Smooth muscle cell (in vitro differentiated cells): Measurements from ENCODE around the gene MRPL17. TPM values are rescaled to one million over a fixed set of nuclear protein-coding genes. Genes with fewer than 3 reads are reported as not detected.
A peak's percentile ranks its signal among the peaks of the same experiment; 100 is the strongest.

ENCODE experiments used
- DNase-seq: peaks from one replicate; lab custom pipeline; 2025; ENCODE audit not compliant: unreplicated experiment; lab: John Stamatoyannopoulos, UW
- H2AFZ ChIP-seq: fragments of 200-600 bp; sonication (generic); 2 replicates; pipeline ENCODE4 v1.6.0; 2016; ENCODE audit warnings: antibody characterized with exemption, low read depth, mild to moderate bottlenecking
- H3F3A ChIP-seq: fragments of 200-600 bp; sonication (generic); 2 replicates; pipeline ENCODE4 v1.6.0; 2017; ENCODE audit warnings: antibody characterized with exemption, low read depth
- H3K27ac ChIP-seq: fragments of 200-600 bp; sonication (generic); 2 replicates; pipeline ENCODE4 v1.5.1; 2016; ENCODE audit warnings: low read depth, mild to moderate bottlenecking
- H3K27me3 ChIP-seq: fragments of 200-600 bp; sonication (generic); 2 replicates; pipeline ENCODE4 v1.6.1; 2016; ENCODE audit warnings: low read depth, mild to moderate bottlenecking
- H3K36me3 ChIP-seq: fragments of 200-600 bp; sonication (generic); 2 replicates; pipeline ENCODE4 v1.5.1; 2016; ENCODE audit warnings: low read depth
- H3K4me1 ChIP-seq: fragments of 200-600 bp; sonication (generic); 2 replicates; pipeline ENCODE4 v1.5.1; 2016; ENCODE audit warnings: low read depth
- H3K4me2 ChIP-seq: fragments of 200-600 bp; sonication (generic); 2 replicates; pipeline ENCODE4 v1.6.0; 2016; ENCODE audit warnings: mild to moderate bottlenecking
- H3K4me3 ChIP-seq: fragments of 200-600 bp; sonication (generic); 2 replicates; pipeline ENCODE4 v1.5.1; 2016; ENCODE audit warnings: mild to moderate bottlenecking
- H3K79me2 ChIP-seq: fragments of 200-600 bp; sonication (generic); 2 replicates; pipeline ENCODE4 v1.6.0; 2016; ENCODE audit warnings: low read depth, mild to moderate bottlenecking
- H3K9ac ChIP-seq: fragments of 200-600 bp; sonication (generic); 2 replicates; pipeline ENCODE4 v1.6.0; 2016; ENCODE audit warnings: low read depth
- H3K9me3 ChIP-seq: fragments of 200-600 bp; sonication (generic); replicated peaks from 2 replicates; pipeline ENCODE4 v1.5.1; 2016; ENCODE audit warnings: low read depth
- H4K20me1 ChIP-seq: fragments of 200-600 bp; sonication (generic); 2 replicates; pipeline ENCODE4 v1.6.0; 2016; ENCODE audit warnings: low read depth
- WGBS: methylation state at CpG from one replicate; pipeline ENCODE4 v1.1.7; 2016; ENCODE audit warnings: low lambda C conversion rate; 5-methylcytosine and 5-hydroxymethylcytosine counted together
- polyA plus RNA-seq: library from polyadenylated mRNA; unstranded; fragments of >200 nt; fragmentation: Nextera tagmentation; extraction: Ambion mirVana; gene quantifications from 2 replicates; pipeline ENCODE4 v1.2.1, GENCODE V29; 2016
- total RNA-seq: library from RNA; depleted of rRNA; stranded (reverse); fragments of >200 nt; gene quantifications from 2 replicates; pipeline ENCODE4 v1.2.3, GENCODE V29; 2014
- TF ChIP-seq, protein P1 (sequence below): fragments of 200-600 bp; sonication (generic); IDR thresholded peaks from 2 replicates; pipeline ENCODE4 v1.5.1; 2017; ENCODE audit warnings: borderline replicate concordance, mild to moderate bottlenecking, antibody characterized with exemption; ENCODE audit not compliant: insufficient read depth, poor library complexity, severe bottlenecking

MRPL17 gene
- total and polyA plus RNA-seq, 2 experiments from 2014 or later, result 77.4 to 132 TPM

DNA sequence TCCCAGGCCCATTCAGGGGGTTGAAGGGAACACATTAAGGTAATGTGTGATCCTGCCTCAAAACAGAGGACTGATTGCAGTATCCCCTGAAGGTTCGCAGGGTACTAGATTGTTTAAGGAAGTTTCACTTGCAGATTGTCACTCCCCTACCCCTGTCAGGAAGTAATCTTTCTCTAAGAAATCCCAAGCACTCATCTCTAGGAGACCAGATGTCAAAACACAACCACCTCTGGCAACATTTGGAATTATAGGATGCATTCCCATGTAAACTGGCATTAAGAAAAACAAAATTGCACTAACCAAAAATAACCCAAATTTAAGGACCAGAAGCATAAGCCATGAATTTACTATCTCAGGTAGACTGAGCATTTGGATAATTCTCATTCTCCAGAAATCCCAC lies 1.6 kb downstream of the MRPL17 start:
- no peak overlapping the region for H3K27ac ChIP-seq
- peaks cover 24% of the 10 kb centered on the region for H3K79me2 ChIP-seq
- 100% methylated on average over 1 of the region's 1 CpG for WGBS
- H3K36me3 ChIP-seq, result no peaks in the 10 kb centered on the region
- H3K4me2 ChIP-seq, result peak overlapping the region; percentile 95
- TF ChIP-seq, protein P1, sequence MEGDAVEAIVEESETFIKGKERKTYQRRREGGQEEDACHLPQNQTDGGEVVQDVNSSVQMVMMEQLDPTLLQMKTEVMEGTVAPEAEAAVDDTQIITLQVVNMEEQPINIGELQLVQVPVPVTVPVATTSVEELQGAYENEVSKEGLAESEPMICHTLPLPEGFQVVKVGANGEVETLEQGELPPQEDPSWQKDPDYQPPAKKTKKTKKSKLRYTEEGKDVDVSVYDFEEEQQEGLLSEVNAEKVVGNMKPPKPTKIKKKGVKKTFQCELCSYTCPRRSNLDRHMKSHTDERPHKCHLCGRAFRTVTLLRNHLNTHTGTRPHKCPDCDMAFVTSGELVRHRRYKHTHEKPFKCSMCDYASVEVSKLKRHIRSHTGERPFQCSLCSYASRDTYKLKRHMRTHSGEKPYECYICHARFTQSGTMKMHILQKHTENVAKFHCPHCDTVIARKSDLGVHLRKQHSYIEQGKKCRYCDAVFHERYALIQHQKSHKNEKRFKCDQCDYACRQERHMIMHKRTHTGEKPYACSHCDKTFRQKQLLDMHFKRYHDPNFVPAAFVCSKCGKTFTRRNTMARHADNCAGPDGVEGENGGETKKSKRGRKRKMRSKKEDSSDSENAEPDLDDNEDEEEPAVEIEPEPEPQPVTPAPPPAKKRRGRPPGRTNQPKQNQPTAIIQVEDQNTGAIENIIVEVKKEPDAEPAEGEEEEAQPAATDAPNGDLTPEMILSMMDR, result peak; percentile 18
- H4K20me1 ChIP-seq, result peaks cover 20% of the 10 kb centered on the region
- H3K9me3 ChIP-seq, result no peaks in the 10 kb centered on the region
- no peak for DNase-seq
- peak overlapping the region; percentile 77 for H3K4me3 ChIP-seq
- no peak overlapping the region for H3K9ac ChIP-seq
- peaks cover 3% of the 10 kb centered on the region for H3F3A ChIP-seq
- peaks cover 7% of the 10 kb centered on the region for H3K4me1 ChIP-seq
- H2AFZ ChIP-seq, result no peak overlapping the region
- no peaks in the 10 kb centered on the region for H3K27me3 ChIP-seq

DNA sequence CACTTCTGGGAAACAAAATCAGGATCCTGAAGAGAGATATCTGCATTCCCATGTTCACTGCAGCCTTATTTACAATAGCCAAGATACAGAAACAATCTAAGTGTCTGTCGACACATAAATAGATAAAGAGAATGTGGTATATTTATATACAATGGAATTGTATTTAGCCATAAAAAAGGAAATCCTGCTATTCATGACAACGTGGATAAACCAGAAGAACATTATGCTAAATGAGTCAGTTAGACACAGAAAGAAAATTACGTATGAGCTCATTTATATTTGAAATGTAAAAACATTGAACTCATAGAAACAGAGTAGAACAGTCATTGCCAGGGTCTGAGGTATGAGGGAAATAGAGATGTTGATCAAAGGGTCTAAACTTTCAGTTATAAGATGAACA lies 6.1 kb downstream of the MRPL17 start:
- H2AFZ ChIP-seq, result no peak overlapping the region
- peaks cover 7% of the 10 kb centered on the region for H3K4me1 ChIP-seq
- H4K20me1 ChIP-seq, result peaks cover 20% of the 10 kb centered on the region
- TF ChIP-seq, protein P1, result no peak
- peaks cover 3% of the 10 kb centered on the region for H3F3A ChIP-seq
- 79% methylated on average over 3 of the region's 3 CpGs for WGBS
- H3K9ac ChIP-seq, result no peak overlapping the region
- peaks cover 16% of the 10 kb centered on the region for H3K79me2 ChIP-seq
- no peak overlapping the region for H3K4me3 ChIP-seq
- H3K27ac ChIP-seq, result no peak overlapping the region
- H3K4me2 ChIP-seq, result no peak overlapping the region
- DNase-seq, result no peak
- no peaks in the 10 kb centered on the region for H3K27me3 ChIP-seq
- no peaks in the 10 kb centered on the region for H3K9me3 ChIP-seq
- no peaks in the 10 kb centered on the region for H3K36me3 ChIP-seq

DNA sequence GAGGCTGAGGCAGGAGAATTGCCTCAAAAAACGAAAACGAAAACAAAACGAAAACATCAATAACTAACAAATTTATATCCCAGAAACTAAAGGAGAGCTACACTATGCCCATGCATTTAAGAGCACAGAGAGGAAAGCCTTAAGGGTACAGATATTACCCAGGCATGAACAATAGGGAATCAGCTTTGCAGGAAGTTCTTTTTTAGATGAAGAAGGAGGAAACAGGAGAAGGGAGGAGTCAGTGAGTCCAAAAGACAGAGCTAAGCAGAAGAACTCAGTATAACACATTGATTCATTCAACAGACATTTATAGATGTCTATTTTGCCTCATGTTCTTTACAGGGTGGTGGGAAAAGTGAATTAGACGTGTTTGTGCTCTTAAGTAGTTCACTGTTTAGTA lies 8.3 kb downstream of the MRPL17 start:
- Histone ChIP-seq H3K9ac (no peak overlapping the region), H3K4me2 (no peak overlapping the region), H4K20me1 (no peaks in the 10 kb centered on the region), H3K4me3 (no peak overlapping the region), H3K79me2 (no peaks in the 10 kb centered on the region), H3K4me1 (no peaks in the 10 kb centered on the region), H2AFZ (no peak overlapping the region), H3K27ac (no peak overlapping the region), H3K36me3 (no peaks in the 10 kb centered on the region), H3K27me3 (no peaks in the 10 kb centered on the region), H3K9me3 (no peaks in the 10 kb centered on the region), H3F3A (no peaks in the 10 kb centered on the region)
- WGBS, result 86% methylated on average over 4 of the region's 4 CpGs
- no peak for DNase-seq
- TF ChIP-seq, protein P1, result no peak

DNA sequence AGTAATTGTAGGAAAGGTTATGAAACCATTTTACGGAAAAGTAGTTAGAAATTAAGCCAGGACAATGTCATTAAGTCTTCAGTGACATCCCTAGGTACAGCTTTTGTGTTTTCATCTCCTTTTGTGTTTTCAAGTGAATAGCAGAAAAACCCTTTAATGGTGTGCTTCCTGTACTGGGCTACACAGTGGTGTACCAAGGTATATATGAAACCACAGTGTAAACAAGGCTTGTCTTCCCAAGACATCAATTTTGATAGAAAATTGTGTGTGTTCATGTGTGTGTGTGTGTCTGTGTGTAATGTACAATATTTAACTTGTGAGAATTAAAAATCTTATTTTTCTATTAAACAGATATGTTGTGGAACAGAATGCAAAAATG lies 8.9 kb downstream of the MRPL17 start:
- H3F3A ChIP-seq, result no peaks in the 10 kb centered on the region
- no peaks in the 10 kb centered on the region for H3K4me1 ChIP-seq
- no peak overlapping the region for H3K4me2 ChIP-seq
- H3K36me3 ChIP-seq, result no peaks in the 10 kb centered on the region
- no peak overlapping the region for H3K4me3 ChIP-seq
- no peaks in the 10 kb centered on the region for H3K79me2 ChIP-seq
- DNase-seq, result no peak
- no peaks in the 10 kb centered on the region for H3K27me3 ChIP-seq
- H4K20me1 ChIP-seq, result no peaks in the 10 kb centered on the region
- no peak overlapping the region for H3K27ac ChIP-seq
- H3K9me3 ChIP-seq, result no peaks in the 10 kb centered on the region
- TF ChIP-seq, protein P1, result no peak
- no peak overlapping the region for H2AFZ ChIP-seq
- 100% methylated on average over 1 of the region's 1 CpG for WGBS
- no peak overlapping the region for H3K9ac ChIP-seq
